Activated naive CD4-positive, alpha-beta T cell treated with Interleukin-2 at 50 U/mL for 16 hours (primary cell): ENCODE data around the gene LY86.
"Not testable (repeated sequence)": the region's sequence is repeated elsewhere in the genome, so short reads cannot be mapped to it uniquely, and the experiment has no call there.

Source experiments
- DNase-seq: peaks from one replicate; pipeline ENCODE4 v3.0.0-alpha.2; 2020

Gene LY86

DNA sequence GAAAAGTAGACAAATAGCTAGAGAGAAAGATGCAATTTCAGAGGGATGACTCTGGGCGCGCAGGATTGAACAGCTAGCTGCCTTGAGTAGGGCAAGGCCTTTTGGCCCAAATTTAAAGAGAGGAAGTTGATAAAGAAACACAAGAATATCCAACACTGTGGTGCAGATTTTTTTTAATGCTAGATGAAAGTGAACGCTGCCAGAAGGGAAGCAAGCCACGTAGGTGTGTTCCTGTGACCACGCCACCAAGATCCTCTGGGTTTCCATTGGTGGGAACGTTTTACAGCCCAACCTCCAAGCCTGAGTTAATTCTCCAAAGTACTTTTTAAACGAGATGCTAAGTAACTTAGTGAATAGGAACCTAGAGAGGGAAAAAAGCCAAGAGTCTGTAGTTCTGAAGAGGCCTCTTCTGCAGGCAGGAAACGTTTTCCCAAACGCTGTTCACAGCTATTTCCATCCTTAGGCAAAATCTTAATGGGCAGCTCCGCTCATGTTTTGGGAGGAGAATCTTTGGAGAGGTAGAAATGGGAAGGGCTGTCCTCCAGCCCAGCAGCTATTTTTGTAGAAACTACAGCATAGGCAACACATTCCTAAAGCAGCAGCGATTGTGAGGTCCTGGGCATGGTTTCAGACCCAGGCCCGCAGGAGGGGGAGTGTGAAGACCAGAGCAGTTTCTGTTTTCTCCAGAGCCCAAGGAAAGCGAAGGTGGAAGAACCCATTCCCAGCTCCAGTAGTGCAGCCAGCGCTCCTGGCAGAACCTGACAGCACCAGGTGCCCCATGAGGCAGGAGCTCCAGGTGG lies 8.2 kb downstream of the LY86 start:
- DNase-seq = no peak

DNA sequence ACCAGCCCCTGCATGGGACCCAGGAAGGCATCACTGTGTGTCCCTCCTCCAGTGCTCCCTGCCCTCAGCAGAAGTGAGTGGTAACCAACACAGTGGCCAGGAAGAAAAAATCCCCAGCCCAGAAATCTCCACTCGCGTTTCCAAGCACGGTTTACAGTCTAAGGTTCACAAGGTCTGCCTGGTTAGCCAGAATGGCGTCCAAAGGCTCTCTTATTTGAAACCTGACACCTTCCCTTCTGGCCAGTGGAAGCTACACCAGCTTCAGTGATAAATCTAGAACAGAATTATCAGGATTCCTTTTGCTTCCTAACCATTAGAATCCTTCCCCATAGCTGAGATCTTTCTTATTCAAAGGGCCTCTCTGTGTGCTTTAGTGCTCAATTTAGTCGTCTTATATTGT lies 9.2 kb downstream of the LY86 start:
- DNase-seq = no peak

DNA sequence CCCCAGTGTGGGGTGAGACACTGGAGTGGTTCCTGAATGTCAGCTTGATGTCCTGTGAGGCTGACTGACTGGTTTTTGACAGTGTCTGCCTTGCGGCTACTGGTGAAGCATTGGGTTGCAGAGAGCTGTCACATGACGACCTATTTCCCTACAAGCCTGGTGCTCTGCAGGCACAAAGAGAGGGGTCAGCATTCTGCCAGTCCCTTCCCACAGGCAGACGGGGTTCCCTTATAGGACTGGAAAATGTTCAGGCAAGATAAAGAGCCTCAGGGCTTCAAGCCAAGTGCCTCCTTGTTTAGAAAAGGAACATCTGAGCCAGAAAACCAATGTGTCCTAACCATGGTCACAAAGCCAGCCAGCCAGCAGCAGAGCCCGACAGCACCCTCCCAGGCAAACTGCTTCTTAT lies 11.0 kb downstream of the LY86 start:
- DNase-seq = no peak

DNA sequence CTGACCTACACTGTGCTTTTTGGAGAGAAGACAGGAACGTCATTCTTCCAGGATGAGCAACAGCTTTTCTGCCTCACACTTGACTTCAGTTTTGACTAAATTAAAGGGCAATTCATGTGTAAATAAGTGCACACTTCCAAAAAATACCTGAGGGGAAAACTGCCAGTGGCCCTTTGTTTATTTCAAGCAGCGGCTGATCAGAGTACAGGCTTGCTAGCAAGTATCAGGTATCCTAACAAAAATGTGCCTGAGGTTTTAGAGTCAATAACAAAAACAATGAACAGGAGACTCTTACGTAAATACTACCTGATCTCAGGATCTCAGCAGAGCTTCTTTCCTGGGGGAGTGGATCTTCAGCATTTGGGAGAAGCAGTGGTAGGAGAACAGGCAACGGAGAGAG lies 12.4 kb downstream of the LY86 start:
- DNase-seq = no peak

DNA sequence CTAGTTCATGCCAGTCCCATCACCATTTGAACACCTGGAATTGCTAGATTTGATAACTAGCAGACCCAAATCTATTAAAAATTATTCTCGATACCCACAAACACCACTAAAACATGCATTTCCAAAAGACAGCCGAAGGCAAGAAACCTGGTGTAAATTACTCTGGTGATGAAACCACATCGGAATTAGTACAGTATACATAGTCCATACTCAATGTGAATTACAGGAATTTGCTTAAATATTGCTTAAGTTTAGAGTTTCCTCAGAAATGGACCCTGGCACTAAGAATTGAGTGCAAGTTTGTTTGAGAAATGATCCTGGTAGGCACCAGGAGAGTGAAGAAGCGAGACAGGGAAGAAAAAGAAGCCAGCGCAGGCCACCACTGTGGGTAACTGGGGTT lies 13.7 kb downstream of the LY86 start:
- DNase-seq = no peak

DNA sequence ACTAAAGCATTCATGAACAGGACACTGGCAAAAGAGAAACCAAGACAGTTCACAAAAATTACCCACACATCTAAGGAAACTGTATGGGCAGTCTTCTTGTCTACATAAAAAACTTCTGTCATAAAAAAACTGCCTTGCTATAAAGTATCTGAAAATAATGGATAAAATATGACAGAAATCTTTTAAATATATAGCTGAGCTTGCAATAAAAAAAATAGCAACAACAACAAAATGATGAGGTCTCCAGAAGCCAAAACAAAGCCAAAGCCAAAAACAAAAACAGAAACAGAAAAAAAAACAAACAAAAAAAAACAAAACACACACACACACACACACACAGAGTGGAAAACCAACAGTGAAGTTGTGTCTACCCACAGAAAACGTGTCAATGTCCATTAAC lies 14.8 kb downstream of the LY86 start:
- DNase-seq = no peak

DNA sequence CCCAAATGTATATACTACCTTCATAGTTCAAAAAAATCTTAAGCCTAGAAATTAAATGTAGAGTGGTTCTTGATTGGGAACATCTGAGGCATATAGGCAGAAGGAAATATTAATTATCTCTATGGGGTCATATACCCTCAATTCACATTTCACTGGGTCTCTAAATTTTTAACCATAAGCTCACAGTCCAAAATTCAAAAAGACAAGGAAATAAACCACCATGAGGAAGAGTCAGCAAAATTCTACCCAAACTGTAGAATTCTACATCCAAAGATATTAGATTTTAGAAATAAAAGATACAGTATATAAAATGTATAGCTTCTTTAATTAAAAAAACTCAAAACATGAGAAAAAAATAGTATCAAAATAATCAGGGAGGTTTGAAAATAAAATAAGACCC lies 15.5 kb downstream of the LY86 start:
- DNase-seq = no peak

DNA sequence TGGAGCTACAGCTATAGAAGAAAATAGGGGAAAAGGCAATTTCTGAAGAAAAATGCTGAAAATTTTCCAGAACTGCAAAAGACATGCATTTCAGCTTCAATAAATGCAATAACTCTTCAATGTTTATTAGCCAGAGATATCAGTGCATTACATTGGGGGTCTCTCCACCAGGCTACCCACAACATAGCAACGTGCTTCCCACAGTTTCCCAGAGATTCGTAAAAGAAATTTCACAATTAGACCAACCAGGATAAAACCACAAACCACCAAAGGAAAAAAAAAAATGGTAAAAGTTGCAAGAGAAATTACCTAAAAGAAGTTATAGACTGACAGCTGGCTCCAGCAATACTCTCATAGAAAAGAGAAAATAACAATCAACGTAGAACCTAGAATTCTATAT lies 16.0 kb downstream of the LY86 start:
- no peak for DNase-seq

DNA sequence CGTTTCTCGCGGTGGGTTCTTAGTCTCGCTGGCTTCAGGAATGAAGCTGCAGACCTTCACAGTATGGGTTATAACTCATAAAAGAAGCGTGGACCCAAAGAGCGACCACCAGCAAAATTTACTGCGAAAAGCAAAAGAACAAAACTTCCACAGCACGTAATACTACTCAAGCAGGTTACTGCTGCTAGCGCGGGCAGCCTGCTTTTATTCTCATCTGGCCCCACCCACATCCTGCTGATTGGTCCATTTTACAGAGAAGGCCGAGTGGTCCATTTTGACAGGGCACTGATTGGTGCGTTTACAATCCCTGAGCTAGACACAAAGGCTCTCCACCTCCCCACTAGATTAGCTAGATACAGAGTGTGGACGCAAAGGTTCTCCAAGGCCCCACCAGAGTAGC lies 17.4 kb downstream of the LY86 start:
- DNase-seq = no peak

DNA sequence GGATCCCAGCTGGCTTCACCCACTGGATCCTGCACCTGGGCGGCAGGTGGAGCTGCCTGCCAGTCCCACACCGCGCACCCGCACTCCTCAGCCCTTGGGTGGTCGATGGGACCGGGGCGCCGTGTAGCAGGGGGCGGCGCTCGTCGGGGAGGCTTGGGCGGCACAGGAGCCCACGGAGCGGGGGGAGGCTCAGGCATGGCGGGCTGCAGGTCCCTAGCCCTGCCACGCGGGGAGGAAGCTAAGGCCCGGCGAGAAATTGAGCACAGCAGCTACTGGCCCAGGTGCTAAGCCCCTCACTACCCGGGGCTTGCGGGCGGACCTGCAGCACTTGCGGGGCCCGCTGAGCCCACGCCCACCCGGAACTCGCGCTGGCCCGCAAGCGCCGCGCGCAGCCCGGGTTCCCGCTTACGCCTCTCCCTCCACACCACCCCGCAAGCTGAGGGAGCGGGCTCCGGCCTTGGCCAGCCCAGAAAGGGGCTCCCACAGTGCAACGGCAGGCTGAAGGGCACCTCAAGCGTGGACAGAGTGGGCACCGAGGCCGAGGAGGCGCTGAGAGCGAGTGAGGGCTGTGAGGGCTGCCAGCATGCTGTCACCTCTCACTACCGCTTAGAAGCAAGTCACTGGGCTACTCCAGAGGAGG lies 18.0 kb downstream of the LY86 start:
- DNase-seq = not testable (repeated sequence)

DNA sequence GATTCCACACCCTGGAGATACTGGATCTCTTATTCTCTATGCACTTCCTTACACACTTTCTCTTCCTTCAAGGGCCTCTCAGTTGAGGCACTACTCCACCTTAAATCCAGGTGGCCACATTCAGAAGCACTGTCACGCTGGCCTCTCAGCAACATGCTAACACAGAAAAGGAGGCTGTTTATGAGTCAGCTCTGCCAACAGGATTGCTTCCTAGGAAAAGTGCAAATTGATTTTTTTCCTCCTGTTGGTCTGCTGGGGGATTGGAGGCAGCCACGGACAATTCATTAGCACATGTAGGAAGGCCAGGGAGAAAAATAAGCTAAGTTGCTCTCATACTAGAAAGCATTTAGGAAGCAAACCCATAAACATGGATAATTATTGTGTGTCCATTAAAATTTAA lies 20.9 kb downstream of the LY86 start:
- DNase-seq = no peak

DNA sequence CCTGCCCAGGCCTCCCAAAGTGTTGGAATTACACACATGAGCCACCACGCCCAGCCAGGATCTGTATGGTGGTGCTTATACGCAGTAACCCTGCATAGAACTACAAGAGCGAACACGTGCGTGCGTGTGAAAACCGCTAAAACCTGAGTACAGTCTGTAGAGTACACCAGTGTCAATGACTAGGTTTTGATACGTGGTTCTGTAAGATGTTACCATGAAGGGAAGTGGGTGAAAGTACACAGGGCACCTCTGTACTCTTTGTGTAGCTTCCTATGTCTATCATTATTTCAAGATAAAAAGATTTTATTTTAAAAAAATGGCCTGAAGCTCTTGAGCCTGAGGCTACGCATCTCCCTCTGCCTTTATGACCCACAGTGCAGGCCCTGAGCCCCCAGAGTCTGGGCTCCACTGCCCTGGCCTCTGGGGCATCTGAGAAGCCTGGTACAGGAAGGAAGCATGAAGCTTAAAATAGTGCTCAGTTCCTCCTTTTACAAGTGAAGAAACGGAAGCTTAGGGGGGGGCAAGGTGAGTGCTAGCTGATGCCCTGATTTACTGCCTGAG lies 21.6 kb downstream of the LY86 start:
- peak; percentile 18 for DNase-seq

DNA sequence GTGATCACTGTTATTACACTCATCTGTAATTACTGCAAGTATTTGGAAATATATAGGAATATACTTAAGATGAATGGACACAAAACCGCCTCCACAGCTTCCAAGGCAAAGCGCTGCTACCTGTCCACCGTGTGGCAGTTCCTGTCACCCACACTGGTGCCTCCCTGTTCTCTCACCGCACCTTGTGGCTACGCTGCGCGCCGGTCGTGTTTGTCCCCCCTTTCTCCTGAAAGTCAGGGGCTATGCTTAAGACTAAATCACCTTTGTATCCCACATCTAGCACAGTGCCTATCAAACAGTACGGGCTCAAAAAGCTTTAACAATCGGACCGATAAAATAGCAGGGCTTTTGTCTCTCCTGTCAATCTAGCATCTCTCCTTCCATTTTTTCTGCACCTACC lies 23.0 kb downstream of the LY86 start:
- DNase-seq = no peak

DNA sequence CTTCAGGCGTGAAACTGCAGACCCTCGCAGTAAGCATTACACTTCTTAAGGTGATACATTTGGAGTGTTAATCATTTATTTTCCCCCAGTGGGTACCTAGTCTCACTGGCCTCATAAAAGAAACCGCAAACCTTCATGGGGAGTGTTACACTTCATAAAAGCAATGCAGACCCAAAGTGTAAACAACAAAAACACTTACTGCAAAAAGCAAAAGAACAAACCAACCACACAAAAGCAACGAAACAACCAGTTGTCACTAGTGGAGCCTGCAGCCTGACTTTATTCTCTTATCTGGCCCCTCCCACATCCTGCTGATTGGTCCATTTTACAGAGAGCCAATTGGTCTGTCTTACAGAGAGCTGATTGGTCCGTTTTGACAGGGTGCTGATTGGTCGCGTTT lies 23.8 kb downstream of the LY86 start:
- DNase-seq = no peak

DNA sequence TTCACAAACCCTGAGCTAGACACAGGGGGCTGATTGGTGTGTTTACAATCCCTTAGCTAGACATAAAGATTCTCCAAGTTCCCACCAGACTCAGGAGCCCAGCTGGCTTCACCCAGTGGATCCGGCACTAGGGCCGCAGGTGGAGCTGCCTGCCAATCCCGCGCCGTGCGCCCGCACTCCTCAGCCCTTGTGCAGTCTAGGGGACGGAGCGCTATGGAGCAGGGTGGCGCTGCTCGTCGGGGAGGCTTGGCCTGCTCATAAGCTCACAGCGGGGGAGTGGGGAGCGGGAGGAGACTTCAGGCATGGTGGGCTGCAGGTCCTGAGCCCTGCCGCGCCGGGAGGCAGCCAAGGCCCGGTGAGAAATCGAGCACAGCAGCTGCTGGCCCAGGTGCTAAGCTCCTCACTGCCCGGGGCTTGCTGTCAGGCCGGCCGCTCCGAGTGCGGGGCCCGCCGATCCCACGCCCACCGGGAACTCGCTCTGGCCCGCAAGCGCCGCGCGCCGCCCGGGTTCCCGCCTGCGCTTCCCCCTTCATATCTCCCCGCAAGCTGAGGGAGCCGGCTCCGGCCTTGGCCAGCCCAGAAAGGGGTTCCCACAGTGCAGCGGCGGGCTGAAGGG lies 24.7 kb downstream of the LY86 start:
- not testable (repeated sequence) for DNase-seq

DNA sequence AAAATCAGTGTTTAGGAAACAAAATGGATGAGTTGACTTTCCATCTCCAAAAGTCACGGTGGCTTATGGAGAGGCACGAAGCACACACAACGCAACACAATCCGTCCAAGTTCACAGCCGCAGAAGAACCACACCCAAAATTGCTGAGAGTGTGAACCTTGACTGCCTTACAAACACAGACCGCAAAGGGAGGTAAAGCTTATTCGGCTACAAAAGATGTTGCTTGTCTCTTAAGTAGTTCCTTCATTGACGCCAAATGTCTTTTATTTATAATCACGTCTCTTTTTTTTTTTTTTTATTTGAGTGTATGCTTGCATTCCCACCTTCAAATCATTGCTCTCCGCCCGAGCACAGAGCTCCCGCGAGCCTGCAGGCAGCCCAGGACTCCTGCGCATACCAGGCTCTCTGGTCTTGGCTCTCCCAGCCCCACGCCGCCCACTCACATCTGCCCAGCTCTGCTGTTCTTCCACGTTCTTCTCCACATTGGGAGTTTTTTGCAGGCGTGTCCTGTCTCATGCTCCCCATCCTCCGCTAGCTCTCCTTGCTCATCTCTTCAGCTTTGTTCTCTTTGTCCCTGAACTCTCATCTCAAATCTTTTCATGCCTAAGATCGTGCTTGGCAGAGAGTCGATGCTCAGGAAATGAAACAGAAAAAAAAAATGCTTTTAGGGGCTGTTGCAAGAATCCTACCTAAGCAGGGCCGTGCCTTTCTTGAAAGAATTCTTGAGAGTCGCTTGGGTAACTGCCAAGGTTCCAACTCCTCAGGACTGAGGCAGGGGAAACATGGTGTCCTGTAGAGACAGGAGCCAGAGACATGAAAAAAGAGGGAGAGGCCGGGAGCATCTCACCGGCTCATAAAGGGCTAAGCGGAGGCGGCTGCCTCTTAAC lies 25.8 kb downstream of the LY86 start:
- DNase-seq = peak; percentile 9

DNA sequence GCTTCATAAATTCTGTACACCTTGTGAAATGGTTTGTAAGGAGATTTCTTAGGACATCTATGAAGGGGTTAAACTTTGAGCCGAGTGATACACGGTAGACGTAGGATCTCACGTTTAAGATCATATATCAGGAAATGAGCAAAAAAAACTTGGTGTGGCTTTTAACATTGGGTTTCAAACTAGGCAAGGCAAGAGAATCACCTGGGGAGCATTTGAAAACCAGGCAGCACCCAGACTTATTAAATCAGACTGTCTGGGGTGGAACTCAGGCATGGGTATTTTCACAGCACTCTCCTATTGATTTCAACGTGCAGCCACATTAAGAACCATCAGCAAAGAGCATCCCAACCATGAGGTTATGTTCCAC lies 26.4 kb downstream of the LY86 start:
- no peak for DNase-seq

DNA sequence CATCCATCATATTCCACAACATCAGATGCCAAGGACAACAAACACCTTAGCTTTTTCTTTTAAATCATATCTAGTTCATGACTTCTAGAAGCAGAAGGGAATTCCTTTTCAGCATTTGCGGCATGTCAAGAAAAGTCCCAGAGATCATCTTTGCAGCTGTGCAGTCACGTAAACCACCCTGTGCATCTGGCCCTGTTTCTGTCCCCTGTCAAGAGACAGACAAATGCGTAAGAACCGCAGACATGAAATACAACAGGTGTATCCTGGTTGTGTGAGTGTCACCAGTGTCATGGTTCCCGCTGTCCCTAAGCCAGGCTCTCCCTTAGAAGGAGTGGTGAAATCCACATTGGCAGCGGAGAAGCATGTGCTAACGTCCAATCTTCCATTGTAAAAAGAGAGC lies 28.1 kb downstream of the LY86 start:
- DNase-seq = no peak

DNA sequence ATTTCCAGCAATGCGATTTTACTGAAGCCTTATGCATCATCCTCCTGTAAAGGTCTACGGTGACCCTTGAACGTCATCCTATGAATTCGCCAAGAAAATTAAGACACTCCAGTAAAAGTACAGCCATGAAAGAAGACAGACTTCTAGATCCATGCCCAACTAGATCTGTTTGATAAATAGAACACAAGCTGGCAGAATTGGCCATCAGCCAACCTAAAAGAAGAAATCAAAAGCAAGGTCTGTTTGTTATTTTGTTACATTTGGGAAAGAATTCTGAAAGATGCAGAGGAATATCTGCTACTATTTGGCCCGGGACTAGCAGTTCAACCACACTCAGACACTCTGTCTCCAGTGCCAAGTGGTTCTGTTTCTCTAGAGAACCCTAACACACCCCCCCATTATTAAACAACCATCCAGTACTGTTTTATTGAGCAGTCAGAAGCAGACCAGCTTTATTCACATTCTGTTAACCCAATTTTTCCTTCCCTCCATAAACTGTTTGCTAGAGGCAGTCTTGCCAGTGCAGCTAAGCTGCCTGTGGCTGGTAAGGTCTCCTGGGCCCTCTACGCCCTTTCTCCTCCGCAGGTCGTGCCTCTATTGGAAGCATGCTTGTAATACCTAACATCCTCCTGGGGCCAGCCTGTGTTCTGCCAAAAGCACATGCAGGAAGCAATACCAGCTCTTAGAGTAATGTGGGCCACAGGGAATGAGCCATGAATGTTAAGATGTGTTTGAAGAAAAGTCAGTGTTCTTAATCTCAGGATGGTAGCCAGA lies 30.7 kb downstream of the LY86 start:
- DNase-seq = no peak

DNA sequence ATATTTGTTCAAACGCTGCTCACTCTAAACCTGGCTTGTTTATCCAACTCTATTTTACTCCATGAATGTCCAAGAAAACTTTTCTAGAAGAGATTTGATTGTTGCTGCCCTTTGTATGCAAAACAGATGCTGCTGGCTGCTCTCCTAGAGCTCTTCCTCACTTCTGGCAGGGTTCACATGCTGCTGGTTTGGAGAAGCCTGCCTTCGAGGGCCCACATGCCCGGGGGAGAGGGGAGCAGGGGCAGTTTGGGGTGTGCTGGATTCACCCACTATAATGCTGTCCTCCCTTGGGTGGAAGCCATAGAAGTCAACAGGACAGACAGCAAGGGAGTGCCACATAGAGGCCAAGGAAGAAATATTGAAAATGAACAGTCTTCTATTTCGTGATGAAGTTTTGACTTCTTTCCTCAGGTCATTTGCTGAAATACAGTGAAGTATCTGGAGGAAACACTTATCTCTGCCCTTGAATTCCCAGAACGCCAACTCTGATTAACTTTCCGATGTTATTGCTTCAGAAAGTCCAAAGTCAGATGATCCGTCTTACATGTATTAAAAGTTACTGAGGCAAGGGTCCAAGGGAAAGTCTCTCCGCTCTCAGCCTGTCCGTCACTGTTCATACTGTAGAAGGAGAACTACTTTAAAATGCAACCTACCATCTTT lies 32.4 kb downstream of the LY86 start:
- DNase-seq = no peak

DNA sequence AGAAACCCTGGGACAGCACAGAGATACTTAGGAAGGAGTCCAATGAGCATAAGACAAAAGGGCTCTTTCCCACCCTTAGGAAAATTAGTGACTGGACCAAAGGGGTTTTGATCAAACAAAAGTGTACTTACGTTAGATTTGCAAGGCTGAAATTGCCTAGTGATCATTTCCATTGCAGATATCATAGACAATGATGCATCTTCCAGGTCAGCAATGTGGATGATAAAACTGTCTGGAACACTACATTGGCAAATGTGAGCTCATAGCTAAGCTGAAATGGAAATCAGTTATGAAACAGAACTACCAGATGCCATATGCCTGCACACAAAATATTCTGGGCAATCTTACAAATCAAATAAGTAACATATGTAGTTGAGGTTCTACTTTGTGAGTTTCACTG lies 34.0 kb downstream of the LY86 start:
- DNase-seq = no peak

DNA sequence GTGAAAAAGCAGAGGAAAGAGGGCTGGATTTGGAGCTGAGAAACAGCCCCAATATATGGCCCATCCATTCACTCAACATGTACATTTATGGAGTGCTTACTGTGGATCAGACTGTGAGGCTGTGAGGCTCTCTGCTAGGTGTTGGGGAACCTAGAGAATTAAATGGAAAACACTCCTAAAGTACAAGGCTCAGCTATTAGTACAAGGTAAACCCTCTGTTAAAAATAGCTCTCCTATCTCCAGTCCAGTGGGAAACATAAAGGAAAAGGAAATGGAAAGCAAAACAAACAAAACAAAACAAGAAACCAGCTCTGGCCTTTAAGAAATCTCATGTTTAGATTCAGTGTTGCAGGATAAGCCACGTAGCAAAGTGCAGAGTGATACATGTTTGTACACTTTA lies 35.0 kb downstream of the LY86 start:
- DNase-seq = no peak
